Measurements from ENCODE around the gene PCBP2. TPM values are rescaled to one million over a fixed set of nuclear protein-coding genes. Genes with fewer than 3 reads are reported as not detected.

Gene PCBP2
- total and polyA plus RNA-seq, 2 of the 4 experiments (the other 2 are of a cell fraction): 190 to 586 TPM

- H3K56ac ChIP-seq (ENCODE audit: extremely low read depth, insufficient read depth, low read length): no peak overlapping the region
- H3K4me2 ChIP-seq (ENCODE audit: low read depth, low read length): no peak overlapping the region
- H3K27me3 ChIP-seq (ENCODE audit: control insufficient read depth, insufficient read depth, low read length): no peaks in the 10 kb centered on the region
- no peak overlapping the region for H3K18ac ChIP-seq (ENCODE audit: low read depth, low read length)
- H3K9ac ChIP-seq (ENCODE audit: low read depth, low read length): no peak overlapping the region
- H3K27ac ChIP-seq (ENCODE audit: insufficient read depth, low read length): no peak overlapping the region
- intact Hi-C loops (cut with micrococcal nuclease) (loop anchor here (1.0 kb wide), 1 partner anchor 10 kb away; no protein-coding TSS in a partner anchor), in situ Hi-C loops (cut with MboI; ENCODE audit: low sequenced_read_pairs) (no loop called here), dilution Hi-C loops (cut with HindIII; ENCODE audit: low sequenced_read_pairs, unreplicated experiment) (no loop called here)
- POLR2A ChIA-PET (ENCODE audit: unreplicated experiment): no interaction called here
- no peak overlapping the region for H4K8ac ChIP-seq (ENCODE audit: low read depth in 2 of 2, low read length in 2 of 2)
- WGBS, 2 experiments (ENCODE audit: extremely low coverage in 2 of 2, insufficient read length in 1 of 2): 80% methylated on average over 1 of the region's 4 CpGs; no CpG with 5 or more reads in 1 of the 2 experiments
- no peak overlapping the region for H2BK120ac ChIP-seq (ENCODE audit: low read depth, low read length)
- H3K79me1 ChIP-seq (ENCODE audit: low read depth in 1 of 2, low read length in 2 of 2): peaks cover 32 to 73% of the 10 kb centered on the region in 2 experiments
- DNase-seq (no peak), ATAC-seq (ENCODE audit: low read depth) (peak; percentile 11; the same call in 1 of the 2 replicates)
- BruUV-seq (replicated peaks): no TSS peak
- no peak overlapping the region for H2AFZ ChIP-seq (replicated peaks; ENCODE audit: low read length, poor library complexity)
- H2AK9ac ChIP-seq (replicated peaks; ENCODE audit: low read depth, low read length, poor library complexity): no peak overlapping the region
- H3K4ac ChIP-seq (ENCODE audit: low read depth, low read length): no peak overlapping the region
- peaks cover 83% of the 10 kb centered on the region for H3K36me3 ChIP-seq (ENCODE audit: control insufficient read depth, insufficient read depth, low read length)
- H3K4me1 ChIP-seq (ENCODE audit: control insufficient read depth, insufficient read depth, low read length): peaks cover 5% of the 10 kb centered on the region; the same call in 1 of the 2 replicates
- H2AK5ac ChIP-seq (ENCODE audit: low read depth, low read length): no peak overlapping the region
- H2BK5ac ChIP-seq (ENCODE audit: low read depth, low read length, poor library complexity, severe bottlenecking): no peak overlapping the region
- H4K91ac ChIP-seq (ENCODE audit: insufficient read depth, low read depth, low read length): no peak overlapping the region
- peaks cover 79% of the 10 kb centered on the region for H4K20me1 ChIP-seq (ENCODE audit: insufficient read depth, low read length)
- no peaks in the 10 kb centered on the region; the same call in 1 of the 2 replicates for H3K9me1 ChIP-seq (ENCODE audit: insufficient read depth, low read length)
- no peak overlapping the region for H4K5ac ChIP-seq (ENCODE audit: low read depth, low read length)
- H2BK20ac ChIP-seq (ENCODE audit: low read depth, low read length): no peak overlapping the region
- CTCF ChIA-PET: no interaction called here
- TF ChIP-seq MXI1 (IDR thresholded peaks at IDR 0.05; ENCODE audit: borderline replicate concordance, low read depth, low read length) (no peak), MAZ (IDR thresholded peaks at IDR 0.05; ENCODE audit: borderline replicate concordance, low read depth, low read length) (no peak), CHD1 (IDR thresholded peaks at IDR 0.05; ENCODE audit: low read depth, low read length) (no peak), MAFK (IDR thresholded peaks at IDR 0.05; ENCODE audit: low read depth, low read length) (no peak), RCOR1 (IDR thresholded peaks at IDR 0.05; ENCODE audit: insufficient replicate concordance, low read length) (no peak), CTCF (conservative IDR thresholded peaks at IDR 0.05; ENCODE audit: low read depth, low read length) (no peak), SMC3 (IDR thresholded peaks at IDR 0.05; ENCODE audit: low read depth, low read length) (no peak), CEBPB (IDR thresholded peaks at IDR 0.05; ENCODE audit: low read depth, low read length) (no peak), BHLHE40 (IDR thresholded peaks at IDR 0.05; ENCODE audit: low read depth, low read length) (no peak), USF2 (IDR thresholded peaks at IDR 0.05; ENCODE audit: low read depth, low read length) (no peak), FOS (IDR thresholded peaks at IDR 0.05; ENCODE audit: low read depth, low read length) (no peak), RFX5 (IDR thresholded peaks at IDR 0.05; ENCODE audit: low read depth, low read length) (no peak), NFE2L2 (IDR thresholded peaks at IDR 0.05; ENCODE audit: low read depth, low read length) (no peak), RAD21 (IDR thresholded peaks at IDR 0.05; ENCODE audit: low read length) (no peak), ELK1 (IDR thresholded peaks at IDR 0.05; ENCODE audit: borderline replicate concordance, low read depth, low read length) (no peak), POLR2A (IDR thresholded peaks at IDR 0.05; ENCODE audit: low read depth, low read length) (no peak)
- H3K4me3 ChIP-seq (ENCODE audit: insufficient read depth, low read depth, low read length): no peak overlapping the region
- no peaks in the 10 kb centered on the region for H3K9me3 ChIP-seq (ENCODE audit: control insufficient read depth, insufficient read depth, low read length)
- no peak overlapping the region for H2BK15ac ChIP-seq (ENCODE audit: low read depth, low read length)
- H3K23ac ChIP-seq (ENCODE audit: low read depth, low read length): no peak overlapping the region
- no peak overlapping the region for H3K14ac ChIP-seq (replicated peaks; ENCODE audit: low read depth, low read length)
Measured at GRCh38 chr12:53466640-53467039, 14.7 kb downstream of the PCBP2 start.

Data from IMR-90 (cell line).